ENCODE results near the gene NBAS.

- TF ChIP-seq POLR2A (IDR thresholded peaks at IDR 0.05; ENCODE audit: low read depth, low read length) = no peak
- TF ChIP-seq CTCF (IDR thresholded peaks at IDR 0.05; ENCODE audit: extremely low read depth in 1 of 2, insufficient read depth in 1 of 2, low read depth in 1 of 2, low read length in 2 of 2) = no peak
Measured at GRCh38 chr2:15561574-15562344, 625 bp upstream of the NBAS start.

All from endothelial cell of umbilical vein (primary cell).